HG03342 (cell line): Measurements from ENCODE around the gene AP5B1.

Source experiments
- ATAC-seq: cut with Tn5 transposase; IDR thresholded peaks from one replicate; pipeline ENCODE4 v1.9.1; 2021; ENCODE audit warnings: mild to moderate bottlenecking, moderate library complexity; ENCODE audit not compliant: unreplicated experiment

Gene AP5B1

GRCh38 chr11:65780770-65781151, at the start of gene AP5B1:
Gene AP5B1, minus strand, starts transcription at chr11:65780976. Its CDS starts 385 bp downstream, at chr11:65780591.
- ATAC-seq: peak; percentile 50

GRCh38 chr11:65829459-65829858, 48.7 kb upstream of the AP5B1 start:
- no peak for ATAC-seq

GRCh38 chr11:65826984-65827735, 46.4 kb upstream of the AP5B1 start:
- no peak for ATAC-seq

DNA sequence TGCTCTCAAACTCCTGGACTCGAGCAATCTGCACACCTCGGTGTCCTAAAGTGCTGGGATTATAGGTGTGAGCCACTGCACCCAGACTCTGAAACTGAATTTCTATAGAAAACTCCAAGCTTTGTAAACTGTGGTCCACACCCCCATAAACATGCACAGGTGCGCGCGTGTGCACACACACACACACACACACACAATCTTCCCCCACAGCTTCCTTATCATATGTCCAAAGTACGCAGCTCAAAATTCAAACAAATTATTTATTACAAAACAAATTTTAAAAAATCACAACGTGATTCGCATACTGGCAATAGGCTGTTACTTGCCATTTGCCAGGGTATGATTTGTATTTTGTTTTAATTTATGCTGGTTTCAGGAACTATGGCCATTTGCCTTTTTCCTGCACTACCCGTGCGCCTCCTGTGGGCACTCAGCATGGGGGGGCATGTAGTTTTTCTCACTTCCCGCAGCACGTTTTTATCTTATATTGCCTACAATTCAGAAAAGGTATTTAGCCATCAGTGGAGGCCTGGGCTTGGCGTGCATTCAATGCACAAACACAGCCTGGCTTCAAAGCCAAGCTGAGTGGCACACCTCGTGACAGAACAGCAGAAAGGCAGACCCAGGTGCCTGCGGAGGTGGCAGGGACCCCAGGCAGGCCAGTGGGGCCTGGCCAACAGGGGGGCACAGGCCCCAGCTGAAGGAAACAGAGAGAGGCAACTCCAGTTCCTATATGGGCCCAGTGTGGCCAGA, 42.2 kb upstream of the AP5B1 start:
- no peak for ATAC-seq

- ATAC-seq: no peak
These were observed 40.3 kb upstream of the AP5B1 start for GRCh38 chr11:65821107-65821506.

DNA sequence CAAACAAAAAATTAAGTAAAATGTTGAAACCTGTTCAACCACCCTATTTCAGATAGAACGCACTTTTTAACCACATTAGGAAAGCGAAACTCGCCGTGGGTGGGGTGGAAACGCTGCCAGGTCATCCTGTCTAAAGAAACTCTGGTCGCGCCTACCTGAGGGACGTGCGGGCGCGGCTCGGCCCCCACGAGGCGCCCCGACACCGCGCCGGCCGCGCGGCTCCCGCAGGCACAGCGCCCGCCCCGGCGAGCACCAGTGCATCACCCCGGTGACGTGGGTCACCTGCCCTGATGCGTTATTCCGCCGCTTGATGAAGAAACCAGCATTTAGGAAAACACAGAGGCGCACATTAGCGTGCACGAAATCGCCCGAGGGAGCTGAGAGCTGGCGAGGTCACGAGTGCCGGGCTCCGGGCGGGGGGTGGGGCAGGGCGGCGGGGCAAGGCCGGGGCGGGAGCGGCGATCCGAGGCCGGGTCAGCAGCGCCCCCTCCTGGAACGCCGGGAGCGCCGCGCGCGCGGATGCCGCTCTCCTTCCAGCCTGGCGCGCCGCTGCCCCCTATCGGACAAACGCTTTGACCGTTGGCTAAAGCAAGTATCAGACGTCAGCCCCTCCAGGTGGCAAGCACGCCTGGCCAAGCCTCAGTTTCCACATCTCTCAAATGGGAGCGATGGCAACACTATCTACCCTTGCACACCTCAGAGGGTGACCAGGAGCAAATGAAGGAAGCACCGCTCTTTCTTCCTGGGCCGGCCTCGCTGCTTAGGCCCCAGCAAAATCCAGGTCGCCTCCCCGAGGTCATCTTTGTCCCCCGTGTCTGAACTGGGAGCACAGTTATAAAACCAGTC, 37.3 kb upstream of the AP5B1 start:
- ATAC-seq: peak; percentile 81

DNA sequence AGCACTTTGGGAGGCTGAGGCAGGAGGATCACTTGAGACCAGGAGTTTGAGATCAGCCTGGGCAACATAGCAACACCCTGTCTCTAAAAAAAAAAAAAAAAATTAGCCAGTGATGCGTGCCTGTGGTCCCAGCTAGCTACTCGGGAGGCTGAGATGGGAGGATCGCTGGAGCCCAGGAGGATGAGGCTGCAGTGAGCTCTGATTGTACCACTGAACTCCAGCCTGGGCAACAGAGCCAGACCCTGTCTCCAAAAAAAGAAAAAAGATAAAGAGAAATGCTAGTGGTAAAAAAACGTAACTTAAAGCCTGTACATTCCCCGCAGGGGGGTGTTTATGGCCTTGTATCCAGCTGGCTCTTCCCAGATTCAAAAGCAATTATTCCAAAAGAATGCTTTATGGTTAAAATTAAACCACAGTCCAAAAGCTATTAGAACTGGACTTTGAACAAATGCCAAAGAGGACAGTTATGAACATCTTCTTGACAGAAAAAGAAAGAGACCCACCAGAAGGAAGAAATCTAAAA, 36.6 kb upstream of the AP5B1 start:
- no peak for ATAC-seq

GRCh38 chr11:65816696-65817095, 35.9 kb upstream of the AP5B1 start:
- ATAC-seq: no peak

DNA sequence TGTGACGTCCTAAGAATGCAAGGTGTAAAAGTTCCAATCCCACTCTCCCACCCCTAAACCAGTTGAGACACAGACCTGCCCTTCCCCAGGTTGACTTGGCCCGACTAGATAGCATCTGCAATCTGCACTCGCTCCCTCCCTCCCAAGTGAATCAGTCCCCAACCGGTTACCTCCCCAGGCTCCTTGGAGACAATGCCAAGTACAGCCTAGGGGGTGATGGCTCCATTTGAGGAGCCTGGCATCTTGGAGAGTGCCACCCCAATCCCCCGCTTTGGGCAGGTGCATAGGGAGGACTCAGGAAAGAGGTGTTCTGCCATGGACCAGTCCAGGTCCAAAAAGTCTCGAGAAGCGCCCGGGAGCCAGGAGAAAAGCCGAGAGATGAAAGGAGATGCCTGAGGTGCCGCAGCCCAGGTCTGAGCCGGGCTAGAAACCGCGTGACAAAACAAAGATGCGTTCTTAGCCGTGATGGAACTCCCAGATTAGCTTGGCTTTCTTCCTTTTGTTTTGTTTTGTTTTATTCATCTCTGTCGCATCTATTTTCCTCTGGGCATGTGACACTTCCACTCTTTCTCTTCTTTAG, 34.3 kb upstream of the AP5B1 start:
- no peak for ATAC-seq

DNA sequence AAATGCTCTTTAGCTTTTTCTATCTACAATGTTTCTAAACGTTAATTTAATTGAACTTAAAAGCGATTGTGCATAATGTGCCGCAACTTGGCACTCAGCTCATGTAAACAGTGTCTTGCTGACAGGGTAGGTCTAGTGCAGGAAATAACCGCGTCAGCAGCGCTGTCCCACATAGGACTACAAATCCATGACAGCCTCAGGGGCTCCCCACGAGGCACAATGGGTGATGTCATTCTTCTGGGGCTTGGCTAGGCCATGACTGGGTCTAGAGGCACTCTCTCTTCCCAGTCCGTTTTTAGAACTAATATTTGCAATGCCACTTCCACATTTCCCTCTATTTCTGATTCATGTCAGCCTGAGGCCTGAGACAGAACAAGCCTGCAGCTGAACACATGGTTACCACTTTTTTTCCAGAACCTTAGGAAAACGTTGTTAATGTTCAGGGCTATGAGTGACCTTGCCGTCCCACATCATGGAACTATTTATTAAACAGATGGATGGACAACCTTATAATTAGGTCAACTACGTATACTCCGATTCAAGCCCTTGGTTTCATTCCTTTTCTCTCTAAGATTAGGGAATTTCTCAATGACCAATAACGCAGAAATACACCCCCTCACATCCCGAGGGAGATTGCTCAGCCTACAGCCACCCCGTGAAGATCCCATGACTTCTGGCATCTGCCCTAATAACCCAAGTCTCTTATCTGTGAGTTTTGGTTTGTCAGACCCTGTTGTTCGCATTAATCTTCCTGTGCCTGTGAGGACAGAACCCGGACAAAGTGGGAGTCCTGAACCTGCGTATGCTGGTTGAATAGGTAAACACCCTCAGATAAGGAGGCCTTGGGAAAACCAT, 33.6 kb upstream of the AP5B1 start:
- no peak for ATAC-seq

GRCh38 chr11:65811764-65812475, 31.1 kb upstream of the AP5B1 start:
- no peak for ATAC-seq

DNA sequence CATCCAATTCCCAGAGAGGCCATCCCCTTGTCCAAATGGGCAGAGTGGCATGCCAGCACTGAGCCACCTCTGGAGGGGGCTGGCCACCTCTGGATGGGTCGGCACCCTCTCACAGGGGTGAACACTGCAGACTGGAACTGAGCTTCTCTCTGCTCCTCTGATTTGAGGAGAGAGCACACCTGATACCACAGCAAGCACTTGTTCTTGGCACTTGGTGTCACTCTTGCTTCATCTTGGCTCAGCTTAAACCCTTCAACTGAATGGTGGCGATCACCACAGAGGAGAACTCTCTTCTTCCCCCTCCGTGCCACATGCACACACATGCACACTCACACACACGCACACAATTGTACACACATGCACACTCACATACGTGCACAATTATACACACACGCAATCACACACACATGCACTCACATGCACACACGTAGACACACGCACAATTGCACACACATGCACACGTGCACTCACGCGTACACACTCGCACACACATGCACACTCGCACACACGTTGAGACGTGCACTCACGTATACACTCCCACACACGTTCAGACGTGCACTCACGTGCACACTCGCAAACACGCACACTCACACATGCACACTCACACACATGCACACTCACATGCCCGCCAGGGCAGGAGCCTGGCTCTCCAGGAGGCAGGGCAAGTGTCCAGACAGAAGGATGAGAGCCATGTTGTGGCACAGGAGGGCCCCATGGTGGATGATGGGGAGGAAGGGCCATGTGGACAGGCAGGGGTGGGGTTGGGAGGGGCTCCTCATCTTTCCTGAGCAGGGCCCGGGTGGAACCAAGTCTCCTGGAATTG, 29.5 kb upstream of the AP5B1 start:
- no peak for ATAC-seq

DNA sequence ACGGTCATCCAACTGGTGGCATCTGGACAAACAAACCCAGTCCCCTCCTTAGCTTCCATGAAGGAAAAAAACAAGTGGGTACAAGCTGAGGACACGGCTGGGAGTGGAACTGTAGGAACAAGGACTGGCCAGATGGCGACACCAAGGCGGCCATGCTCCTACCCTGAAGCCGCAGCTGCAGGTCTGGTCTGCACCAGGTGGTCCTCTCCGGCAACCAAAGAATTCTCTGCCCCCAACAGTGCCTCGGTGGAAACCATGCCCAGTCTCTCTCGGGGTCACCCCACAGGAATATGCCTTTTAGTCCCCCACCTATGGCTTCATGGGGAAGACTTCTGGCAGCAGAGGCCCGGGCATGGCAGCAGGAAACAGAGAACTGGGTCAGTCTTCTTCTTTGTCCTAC, 28.7 kb upstream of the AP5B1 start:
- no peak for ATAC-seq

DNA sequence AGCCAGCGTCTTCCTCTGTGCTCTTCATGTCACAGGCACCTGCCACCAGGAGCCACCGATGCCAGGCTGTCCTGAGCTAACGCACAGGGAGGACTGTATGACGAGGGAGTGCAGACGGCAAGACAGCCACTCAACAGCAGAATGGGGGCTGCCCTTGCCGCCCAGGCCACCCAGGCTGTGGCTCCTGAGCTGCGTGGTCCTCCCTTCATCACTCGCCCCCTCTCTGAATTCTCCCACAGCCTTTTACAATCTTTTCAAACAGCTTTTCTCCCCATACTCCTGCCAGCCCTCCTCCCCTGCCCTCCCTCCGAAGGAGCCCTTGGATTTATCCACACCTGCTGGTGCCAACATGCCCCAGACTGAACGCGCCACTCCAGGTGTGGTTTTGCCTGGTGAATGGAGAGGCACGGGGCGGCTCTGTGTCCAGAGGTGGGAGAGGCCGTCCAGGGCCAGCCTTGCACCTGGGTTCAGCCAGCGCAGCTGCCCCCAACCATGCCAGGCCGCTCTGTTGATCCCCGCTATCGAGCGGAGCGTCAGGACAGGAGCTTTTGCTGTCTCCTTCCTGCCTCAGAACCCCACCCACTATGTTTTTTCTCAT, 28.1 kb upstream of the AP5B1 start:
- ATAC-seq: no peak

- ATAC-seq: no peak
These were observed 26.2 kb upstream of the AP5B1 start for GRCh38 chr11:65806979-65807378.

- ATAC-seq: no peak
These were observed 23.2 kb upstream of the AP5B1 start for GRCh38 chr11:65803797-65804492.

DNA sequence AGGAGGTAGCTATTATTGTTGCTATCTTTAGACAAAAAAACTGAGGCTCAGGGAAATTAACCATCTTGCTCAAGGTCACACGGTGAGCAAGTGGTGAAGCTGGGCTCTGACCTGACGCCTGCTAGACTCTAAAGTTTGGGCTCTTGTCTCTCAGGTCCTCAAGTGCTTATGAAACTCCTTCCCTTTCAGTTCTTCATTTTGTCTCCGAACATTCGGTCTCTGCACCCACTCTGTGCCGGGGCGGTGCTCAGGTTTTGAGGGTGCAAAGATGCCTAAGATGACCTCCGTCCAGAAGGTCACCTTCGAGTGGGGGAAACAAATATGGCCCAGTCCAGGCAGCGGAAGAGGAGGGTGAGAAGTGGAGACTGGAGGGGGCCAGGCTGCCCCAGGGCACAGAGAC, 22.1 kb upstream of the AP5B1 start:
- peak; percentile 55 for ATAC-seq
